Upper lobe of left lung (tissue), 6 donors: ENCODE results near the gene C2CD2L. TPM values are rescaled to one million over a fixed set of nuclear protein-coding genes. Genes with fewer than 3 reads are reported as not detected.

Source experiments
- ATAC-seq, 2 donors: fragments of 200-7000 bp; cut with Tn5 transposase; one replicate each; pipeline ENCODE4 v1.9.1; 2022; ENCODE audit warnings: mild to moderate bottlenecking in 2 of 2, moderate library complexity in 2 of 2; ENCODE audit not compliant: low FRiP score in 2 of 2
- DNase-seq, 2 donors: peaks; one replicate each; pipeline ENCODE4 v3.0.0-alpha.2; 2019 to 2020
- H3K27ac ChIP-seq, 4 donors: fragments of 200-600 bp; sonication (generic); one replicate each; pipeline ENCODE4 v1.5.1; 2016 to 2019
- H3K27me3 ChIP-seq, 4 donors: fragments of 200-600 bp; sonication (generic); one replicate each; pipeline ENCODE4 v1.5.1; 2017 to 2019
- H3K36me3 ChIP-seq, 4 donors: fragments of 200-600 bp; sonication (generic); one replicate each; pipeline ENCODE4 v1.5.1; 2016 to 2019
- H3K4me1 ChIP-seq, 4 donors: fragments of 200-600 bp; sonication (generic); one replicate each; pipeline ENCODE4 v1.5.1; 2018 to 2019
- H3K4me3 ChIP-seq, 4 donors: fragments of 200-600 bp; sonication (generic); one replicate each; pipeline ENCODE4 v1.5.1; 2017 to 2019; ENCODE audit warnings: mild to moderate bottlenecking in 2 of 4, moderate library complexity in 1 of 4
- H3K9me3 ChIP-seq, 4 donors: fragments of 200-600 bp; sonication (generic); one replicate each; pipeline ENCODE4 v1.5.1; 2018 to 2019
- EP300 ChIP-seq, 4 donors: sonication (generic); formaldehyde crosslinking; IDR thresholded peaks; one replicate each; pipeline ENCODE4 v1.5.1; 2017; ENCODE audit warnings: antibody characterized with exemption in 4 of 4, control low read depth in 2 of 4
- POLR2A ChIP-seq, 4 donors: fragments of 450-650 bp; IDR thresholded peaks; one replicate each; pipeline ENCODE4 v1.5.1; 2016 to 2017; ENCODE audit warnings: antibody characterized with exemption in 4 of 4, mild to moderate bottlenecking in 2 of 4
- POLR2AphosphoS5 ChIP-seq, 2 donors: sonication (generic); formaldehyde crosslinking; IDR thresholded peaks; one replicate each; pipeline ENCODE4 v1.5.1; 2017; ENCODE audit warnings: antibody characterized with exemption in 2 of 2
- WGBS, 2 donors: methylation state at CpG; one replicate each; pipeline ENCODE4 v1.1.5; 2017 to 2018; 5-methylcytosine and 5-hydroxymethylcytosine counted together
- total RNA-seq, 6 donors: library from RNA; depleted of rRNA in 4 of 6; stranded (reverse); fragments of >200 nt in 4 of 6; gene quantifications; one replicate each; pipeline versions ENCODE4 v1.1.0 to v1.2.1, GENCODE V29; 2016 to 2021
- TF ChIP-seq, protein P1 (sequence below), 6 experiments: fragments of 450-650 bp in 4 of 6; fragments of 200-600 bp in 2 of 6; sonication (generic) in 2 of 6; IDR thresholded peaks; one replicate each; pipeline ENCODE4 v1.5.1; 2016 to 2019; ENCODE audit warnings: antibody characterized with exemption in 6 of 6
- donor health status: DM: no; HTN: no; CAD: no; lungs with moderate emphysema.
- donor health status: DM: no; HTN: yes; CAD: no; lungs with severe emphysema.

The C2CD2L gene
- total RNA-seq, 6 donors from 2014 or later = 13.0 to 26.2 (median 19.8) TPM

DNA sequence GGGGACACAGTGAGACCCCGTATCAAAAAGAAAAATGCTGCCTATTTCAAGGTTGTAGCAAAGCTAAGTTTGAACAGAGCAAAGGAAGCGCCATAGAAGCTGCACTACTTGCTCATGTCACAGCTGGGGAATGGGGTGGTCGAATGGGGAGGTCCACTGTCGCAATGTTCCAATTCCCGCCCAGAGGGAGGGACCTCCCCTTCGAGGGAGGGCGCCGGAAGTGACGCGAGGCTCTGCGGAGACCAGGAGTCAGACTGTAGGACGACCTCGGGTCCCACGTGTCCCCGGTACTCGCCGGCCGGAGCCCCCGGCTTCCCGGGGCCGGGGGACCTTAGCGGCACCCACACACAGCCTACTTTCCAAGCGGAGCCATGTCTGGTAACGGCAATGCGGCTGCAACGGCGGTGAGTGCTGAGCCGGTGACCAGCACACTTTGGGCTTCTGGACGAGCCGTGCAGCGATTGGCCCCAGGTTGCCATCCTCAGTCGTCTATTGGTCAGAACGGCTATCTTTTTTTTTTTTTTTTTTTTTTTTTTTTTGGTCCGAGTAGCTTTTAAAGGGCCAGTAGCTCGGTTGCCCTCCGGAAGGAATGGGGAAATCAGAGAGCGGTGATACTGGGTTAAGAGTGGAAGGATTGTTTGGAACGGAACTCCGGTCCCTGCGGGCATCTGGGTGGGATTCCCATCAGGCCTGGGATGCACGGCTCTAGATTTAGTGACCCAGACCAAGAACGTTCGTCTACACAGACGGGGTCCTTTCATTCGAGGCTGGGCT is 22.3 kb upstream of the C2CD2L start, which contains the start of gene HMBS:
TSS of gene HMBS (plus strand) at position 219 of the 774 bp plus-strand sequence. CDS start at position 372, 153 bp downstream.
- Histone ChIP-seq H3K4me3 (peak within 1 kb of the TSS; percentile 69 to 97 (median 83)), H3K27me3 (no peaks in the 10 kb centered on the region), H3K4me1 (peaks cover 14 to 28% (median 19%) of the 10 kb centered on the region in 4 donors), H3K9me3 (no peaks in the 10 kb centered on the region), H3K36me3 (peaks cover 9 to 31% (median 27%) of the 10 kb centered on the region in 4 donors), H3K27ac (peak within 1 kb of the TSS; percentile 90 to 95 (median 92))
- ATAC-seq (peak; percentile 96 to 99), DNase-seq (peak; percentile 96)
- TF ChIP-seq POLR2A (IDR thresholded peaks at IDR 0.05) (peak in 1 of 4 donors; percentile 68), POLR2AphosphoS5 (IDR thresholded peaks at IDR 0.05) (peak; percentile 76 to 83), EP300 (IDR thresholded peaks at IDR 0.05) (no peak)
- TF ChIP-seq, protein P1, sequence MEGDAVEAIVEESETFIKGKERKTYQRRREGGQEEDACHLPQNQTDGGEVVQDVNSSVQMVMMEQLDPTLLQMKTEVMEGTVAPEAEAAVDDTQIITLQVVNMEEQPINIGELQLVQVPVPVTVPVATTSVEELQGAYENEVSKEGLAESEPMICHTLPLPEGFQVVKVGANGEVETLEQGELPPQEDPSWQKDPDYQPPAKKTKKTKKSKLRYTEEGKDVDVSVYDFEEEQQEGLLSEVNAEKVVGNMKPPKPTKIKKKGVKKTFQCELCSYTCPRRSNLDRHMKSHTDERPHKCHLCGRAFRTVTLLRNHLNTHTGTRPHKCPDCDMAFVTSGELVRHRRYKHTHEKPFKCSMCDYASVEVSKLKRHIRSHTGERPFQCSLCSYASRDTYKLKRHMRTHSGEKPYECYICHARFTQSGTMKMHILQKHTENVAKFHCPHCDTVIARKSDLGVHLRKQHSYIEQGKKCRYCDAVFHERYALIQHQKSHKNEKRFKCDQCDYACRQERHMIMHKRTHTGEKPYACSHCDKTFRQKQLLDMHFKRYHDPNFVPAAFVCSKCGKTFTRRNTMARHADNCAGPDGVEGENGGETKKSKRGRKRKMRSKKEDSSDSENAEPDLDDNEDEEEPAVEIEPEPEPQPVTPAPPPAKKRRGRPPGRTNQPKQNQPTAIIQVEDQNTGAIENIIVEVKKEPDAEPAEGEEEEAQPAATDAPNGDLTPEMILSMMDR (IDR thresholded peaks at IDR 0.05) = no peak
- 1 to 2% methylated on average over 13 to 31 of the region's 45 CpGs for WGBS, 2 donors

DNA sequence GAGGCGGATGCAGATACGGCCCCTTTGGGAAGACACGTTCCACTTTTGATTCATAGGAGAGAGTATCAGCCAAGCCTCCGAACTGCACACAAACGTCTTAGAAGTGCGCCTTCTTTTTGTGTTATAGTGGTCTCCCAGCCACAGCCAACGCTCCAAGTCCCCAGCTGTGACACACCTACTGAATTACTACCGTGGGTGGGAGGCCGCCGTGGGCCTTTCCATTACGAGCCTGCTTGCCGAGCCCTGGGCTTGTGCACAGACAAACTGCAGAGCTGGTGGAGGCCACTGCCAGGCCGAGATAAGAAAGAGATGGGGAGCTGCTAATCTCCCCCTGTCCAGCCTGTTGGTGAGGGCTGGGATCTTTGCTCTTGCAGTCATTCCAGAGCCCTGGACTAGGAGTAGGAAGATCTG is 21.7 kb upstream of the C2CD2L start:
- peaks cover 14 to 28% (median 19%) of the 10 kb centered on the region in 4 donors for H3K4me1 ChIP-seq
- DNase-seq = no peak
- 0 to 2% methylated on average over 6 to 13 of the region's 13 CpGs for WGBS, 2 donors
- H3K4me3 ChIP-seq = peak overlapping the region; percentile 27 to 95 (median 70)
- TF ChIP-seq POLR2A (IDR thresholded peaks at IDR 0.05) (no peak), EP300 (IDR thresholded peaks at IDR 0.05) (no peak), POLR2AphosphoS5 (IDR thresholded peaks at IDR 0.05) (no peak)
- TF ChIP-seq, protein P1 (IDR thresholded peaks at IDR 0.05) = no peak
- H3K36me3 ChIP-seq = peaks cover 7 to 25% (median 21%) of the 10 kb centered on the region in 4 donors
- no peaks in the 10 kb centered on the region for H3K27me3 ChIP-seq
- H3K27ac ChIP-seq = peak overlapping the region; percentile 90 to 95 (median 92)
- peak in 1 of 2 donors; percentile 32 for ATAC-seq
- no peaks in the 10 kb centered on the region for H3K9me3 ChIP-seq

DNA sequence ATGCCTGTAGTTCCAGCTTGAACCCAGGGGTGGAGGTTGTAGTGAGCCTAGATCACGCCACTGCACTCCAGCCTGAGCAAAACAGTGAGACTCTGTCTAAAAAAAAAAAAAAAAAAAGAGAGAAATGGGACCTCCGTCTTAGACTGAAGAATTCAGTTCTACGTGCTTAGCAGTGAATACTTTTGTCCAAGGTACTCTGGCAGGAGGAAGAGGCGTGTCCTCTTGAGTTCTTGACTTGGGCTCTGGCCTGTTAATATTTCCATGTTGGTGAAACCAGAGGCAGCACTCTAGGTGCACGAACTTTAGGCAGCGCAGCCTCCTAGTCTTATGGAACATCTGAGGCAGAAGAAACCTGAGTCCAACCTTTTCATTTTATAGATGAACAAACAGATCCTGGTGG is 20.0 kb upstream of the C2CD2L start:
- Histone ChIP-seq H3K27ac (no peak overlapping the region), H3K27me3 (no peaks in the 10 kb centered on the region), H3K4me3 (no peak overlapping the region), H3K4me1 (peaks cover 15 to 33% (median 21%) of the 10 kb centered on the region in 4 donors), H3K36me3 (peaks cover 0 to 17% (median 4%) of the 10 kb centered on the region in 4 donors), H3K9me3 (no peaks in the 10 kb centered on the region)
- 75 to 83% methylated on average over 6 of the region's 6 CpGs for WGBS, 2 donors
- ATAC-seq = no peak
- TF ChIP-seq, protein P1 (IDR thresholded peaks at IDR 0.05) = no peak
- TF ChIP-seq POLR2AphosphoS5 (IDR thresholded peaks at IDR 0.05) (no peak), POLR2A (IDR thresholded peaks at IDR 0.05) (no peak), EP300 (IDR thresholded peaks at IDR 0.05) (no peak)
- peak in 1 of 2 donors; percentile 59 for DNase-seq

DNA sequence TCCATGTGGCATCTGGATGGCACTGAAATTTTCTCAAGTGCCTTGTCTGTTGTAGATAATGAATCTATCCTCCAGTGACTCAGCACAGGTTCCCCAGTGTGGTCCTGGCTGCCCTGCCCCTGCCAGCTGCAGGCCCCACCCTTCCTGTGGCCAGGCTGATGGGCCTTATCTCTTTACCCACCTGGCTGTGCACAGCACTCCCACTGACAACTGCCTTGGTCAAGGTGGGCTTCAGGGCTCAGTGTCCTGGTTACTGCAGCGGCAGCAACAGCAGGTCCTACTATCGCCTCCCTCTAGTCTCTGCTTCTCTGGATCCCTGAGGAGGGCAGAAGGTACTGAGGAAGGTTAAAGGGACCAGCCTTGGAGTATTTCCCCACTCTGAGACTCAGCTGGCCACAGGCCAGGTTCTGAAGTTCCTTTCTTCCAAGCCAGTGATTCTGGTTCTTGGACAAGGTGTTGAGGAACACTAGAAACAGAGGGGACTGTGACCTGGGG is 19.4 kb upstream of the C2CD2L start:
- DNase-seq (no peak), ATAC-seq (no peak)
- Histone ChIP-seq H3K9me3 (no peaks in the 10 kb centered on the region), H3K4me1 (peaks cover 22 to 40% (median 28%) of the 10 kb centered on the region in 4 donors), H3K4me3 (no peak overlapping the region), H3K27ac (no peak overlapping the region), H3K36me3 (peaks cover 0 to 15% (median 0%) of the 10 kb centered on the region in 4 donors), H3K27me3 (no peaks in the 10 kb centered on the region)
- WGBS, 2 donors = 93 to 100% methylated on average over 2 of the region's 2 CpGs
- TF ChIP-seq, protein P1 (IDR thresholded peaks at IDR 0.05) = no peak
- TF ChIP-seq POLR2A (IDR thresholded peaks at IDR 0.05) (no peak), EP300 (IDR thresholded peaks at IDR 0.05) (no peak), POLR2AphosphoS5 (IDR thresholded peaks at IDR 0.05) (no peak)
